GM21717 (cell line): Measurements from ENCODE around the gene ATP1B3.
"Not testable (repeated sequence)": the region's sequence is repeated elsewhere in the genome, so short reads cannot be mapped to it uniquely, and the experiment has no call there.

Experiments
- ATAC-seq: cut with Tn5 transposase; IDR thresholded peaks from one replicate; pipeline ENCODE4 v1.9.1; 2021; ENCODE audit warnings: mild to moderate bottlenecking, moderate library complexity; ENCODE audit not compliant: unreplicated experiment

Gene ATP1B3

GRCh38 chr3:141941093-141941492, 64.7 kb downstream of the ATP1B3 start:
- no peak for ATAC-seq

GRCh38 chr3:141942006-141942405, 65.6 kb downstream of the ATP1B3 start:
- no peak for ATAC-seq

GRCh38 chr3:141945726-141946485, 69.5 kb downstream of the ATP1B3 start:
- ATAC-seq: no peak

GRCh38 chr3:141949399-141949798, 73.0 kb downstream of the ATP1B3 start:
- ATAC-seq: no peak

GRCh38 chr3:141949972-141950371, 73.5 kb downstream of the ATP1B3 start:
- ATAC-seq: no peak

- ATAC-seq: no peak
Measured at GRCh38 chr3:141950572-141951493, 74.4 kb downstream of the ATP1B3 start.

- ATAC-seq: no peak
Measured at GRCh38 chr3:141952611-141953010, 76.2 kb downstream of the ATP1B3 start.

- ATAC-seq: no peak
Measured at GRCh38 chr3:141955175-141955574, 78.7 kb downstream of the ATP1B3 start.

- ATAC-seq: no peak
Measured at GRCh38 chr3:141959589-141960554, 83.4 kb downstream of the ATP1B3 start.

GRCh38 chr3:141960731-141961130, 84.3 kb downstream of the ATP1B3 start:
- ATAC-seq: no peak

- ATAC-seq: no peak
Measured at GRCh38 chr3:141963301-141963700, 86.9 kb downstream of the ATP1B3 start.

- no peak for ATAC-seq
Measured at GRCh38 chr3:141965471-141965870, 89.0 kb downstream of the ATP1B3 start.

GRCh38 chr3:141969711-141970110, 93.3 kb downstream of the ATP1B3 start:
- ATAC-seq: no peak

GRCh38 chr3:141971571-141971970, 95.1 kb downstream of the ATP1B3 start:
- no peak for ATAC-seq

- no peak for ATAC-seq
Measured at GRCh38 chr3:141972399-141972798, 96.0 kb downstream of the ATP1B3 start.

GRCh38 chr3:141974777-141975176, 98.3 kb downstream of the ATP1B3 start:
- ATAC-seq: not testable (repeated sequence)
